ENCODE results near the gene POPDC3.

DNA sequence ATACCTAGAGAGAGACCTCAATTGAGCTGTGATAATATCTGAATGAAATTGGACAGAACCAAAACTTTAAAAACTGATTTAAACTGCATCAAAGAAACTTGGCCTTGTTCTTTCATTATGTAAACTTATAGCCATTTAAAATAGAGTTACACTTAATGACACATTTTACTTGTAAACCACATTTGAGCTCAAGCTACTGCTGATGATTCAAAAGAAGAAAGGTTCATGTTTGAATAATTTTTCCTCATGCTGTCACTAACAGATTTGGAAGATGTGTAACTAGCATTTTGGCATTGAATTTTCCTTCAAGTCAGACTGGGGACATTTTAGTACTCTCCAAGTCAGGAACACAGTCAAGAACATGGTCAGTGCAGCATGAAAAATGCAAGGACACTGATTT, 26.9 kb downstream of the POPDC3 start:
- TF ChIP-seq POLR2A (IDR thresholded peaks at IDR 0.05) (no peak), CTCF (IDR thresholded peaks at IDR 0.05) (no peak)

Data from stomach (tissue), 4 donors.